Testis (tissue), 3 donors: Measurements from ENCODE around the gene GLI1. TPM values are rescaled to one million over a fixed set of nuclear protein-coding genes. Genes with fewer than 3 reads are reported as not detected.
"Not testable (repeated sequence)": the region's sequence is repeated elsewhere in the genome, so short reads cannot be mapped to it uniquely, and the experiment has no call there.

Experiments used
- DNase-seq: peaks from one replicate; pipeline ENCODE4 v3.0.0-alpha.2; 2019
- H3K27ac ChIP-seq, 2 donors: fragments of 200-600 bp; sonication (generic); one replicate each; pipeline ENCODE4 v1.5.1; 2019
- H3K27me3 ChIP-seq: fragments of 200-600 bp; sonication (generic); one replicate; pipeline ENCODE4 v1.5.1; 2019
- H3K36me3 ChIP-seq: fragments of 200-600 bp; sonication (generic); one replicate; pipeline ENCODE4 v1.5.1; 2017; ENCODE audit warnings: low read depth; ENCODE audit errors: missing control alignments
- H3K4me1 ChIP-seq: fragments of 200-600 bp; sonication (generic); one replicate; pipeline ENCODE4 v1.5.1; 2019
- H3K4me3 ChIP-seq, 2 donors: fragments of 200-600 bp; sonication (generic); one replicate each; pipeline ENCODE4 v1.5.1; 2017 to 2019
- H3K9me3 ChIP-seq: fragments of 200-600 bp; sonication (generic); one replicate; pipeline ENCODE4 v1.5.1; 2017
- POLR2A ChIP-seq: fragments of 450-650 bp; IDR thresholded peaks from one replicate; pipeline ENCODE4 v1.6.1; 2017; ENCODE audit warnings: antibody characterized with exemption, mild to moderate bottlenecking, moderate library complexity
- WGBS, 2 donors: methylation state at CpG; one replicate each; pipeline ENCODE4 v1.1.5; 2018; 5-methylcytosine and 5-hydroxymethylcytosine counted together
- intact Hi-C: fragments of 100-400 bp; cut with DNase I; formaldehyde crosslinking; loops from one replicate; pipeline ENCODE4 v1.15.1; 2023; ENCODE audit warnings: low total_unique reads
- polyA plus RNA-seq: library from polyadenylated mRNA; stranded (reverse); fragments of 350-450 nt; fragmentation: Illumina TruSeq; extraction: RNeasy Lipid Tissue Mini Kit (QIAGEN cat#74804); gene quantifications from one replicate; pipeline ENCODE4 v1.2.3, GENCODE V29; 2014; ENCODE audit warnings: low read depth, low replicate concordance; ENCODE audit not compliant: insufficient read depth
- total RNA-seq, 2 donors: library from RNA; depleted of rRNA; stranded (reverse); fragments of >200 nt; gene quantifications; one replicate each; pipeline ENCODE4 v1.2.3, GENCODE V29; 2016
- TF ChIP-seq, protein P1 (sequence below), 3 experiments: fragments of 450-650 bp in 2 of 3; fragments of 200-600 bp in 1 of 3; sonication (generic) in 1 of 3; IDR thresholded peaks; one replicate each; pipeline ENCODE4 v1.5.1; 2016 to 2019; ENCODE audit warnings: antibody characterized with exemption in 3 of 3, mild to moderate bottlenecking in 2 of 3, moderate library complexity in 1 of 3

The GLI1 gene
- total and polyA plus RNA-seq, 3 donors from 2014 or later: 8.3 to 18.0 (median 9.3) TPM

DNA sequence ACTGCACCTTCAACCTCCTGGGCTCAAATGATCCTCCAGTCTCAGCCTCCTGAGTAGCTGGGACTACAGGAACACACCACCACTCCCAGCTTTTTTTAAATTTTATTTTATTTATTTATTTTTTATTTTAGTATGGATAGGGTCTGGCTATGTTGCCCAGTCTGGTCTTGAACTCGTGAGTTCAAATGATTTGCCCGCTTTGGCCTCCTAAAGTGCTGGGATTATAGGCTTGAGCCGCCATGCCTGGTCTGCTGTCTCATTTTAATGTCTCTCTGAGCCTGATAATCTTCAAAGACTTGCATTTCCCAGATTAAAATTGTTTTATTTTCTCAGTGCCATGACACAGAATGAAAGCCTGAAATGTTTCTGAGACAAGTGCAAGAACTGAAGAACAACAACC lies 26.2 kb upstream of the GLI1 start:
- DNase-seq: no peak
- Histone ChIP-seq H3K4me1 (peaks cover 8% of the 10 kb centered on the region), H3K27me3 (no peaks in the 10 kb centered on the region), H3K36me3 (no peaks in the 10 kb centered on the region), H3K9me3 (no peaks in the 10 kb centered on the region), H3K27ac (no peak overlapping the region), H3K4me3 (no peak overlapping the region)
- no peak for TF ChIP-seq POLR2A
- TF ChIP-seq, protein P1, sequence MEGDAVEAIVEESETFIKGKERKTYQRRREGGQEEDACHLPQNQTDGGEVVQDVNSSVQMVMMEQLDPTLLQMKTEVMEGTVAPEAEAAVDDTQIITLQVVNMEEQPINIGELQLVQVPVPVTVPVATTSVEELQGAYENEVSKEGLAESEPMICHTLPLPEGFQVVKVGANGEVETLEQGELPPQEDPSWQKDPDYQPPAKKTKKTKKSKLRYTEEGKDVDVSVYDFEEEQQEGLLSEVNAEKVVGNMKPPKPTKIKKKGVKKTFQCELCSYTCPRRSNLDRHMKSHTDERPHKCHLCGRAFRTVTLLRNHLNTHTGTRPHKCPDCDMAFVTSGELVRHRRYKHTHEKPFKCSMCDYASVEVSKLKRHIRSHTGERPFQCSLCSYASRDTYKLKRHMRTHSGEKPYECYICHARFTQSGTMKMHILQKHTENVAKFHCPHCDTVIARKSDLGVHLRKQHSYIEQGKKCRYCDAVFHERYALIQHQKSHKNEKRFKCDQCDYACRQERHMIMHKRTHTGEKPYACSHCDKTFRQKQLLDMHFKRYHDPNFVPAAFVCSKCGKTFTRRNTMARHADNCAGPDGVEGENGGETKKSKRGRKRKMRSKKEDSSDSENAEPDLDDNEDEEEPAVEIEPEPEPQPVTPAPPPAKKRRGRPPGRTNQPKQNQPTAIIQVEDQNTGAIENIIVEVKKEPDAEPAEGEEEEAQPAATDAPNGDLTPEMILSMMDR (IDR thresholded peaks at IDR 0.05): no peak
- 64 to 75% methylated on average over 3 of the region's 3 CpGs for WGBS, 2 donors
- intact Hi-C loops: no loop called here

DNA sequence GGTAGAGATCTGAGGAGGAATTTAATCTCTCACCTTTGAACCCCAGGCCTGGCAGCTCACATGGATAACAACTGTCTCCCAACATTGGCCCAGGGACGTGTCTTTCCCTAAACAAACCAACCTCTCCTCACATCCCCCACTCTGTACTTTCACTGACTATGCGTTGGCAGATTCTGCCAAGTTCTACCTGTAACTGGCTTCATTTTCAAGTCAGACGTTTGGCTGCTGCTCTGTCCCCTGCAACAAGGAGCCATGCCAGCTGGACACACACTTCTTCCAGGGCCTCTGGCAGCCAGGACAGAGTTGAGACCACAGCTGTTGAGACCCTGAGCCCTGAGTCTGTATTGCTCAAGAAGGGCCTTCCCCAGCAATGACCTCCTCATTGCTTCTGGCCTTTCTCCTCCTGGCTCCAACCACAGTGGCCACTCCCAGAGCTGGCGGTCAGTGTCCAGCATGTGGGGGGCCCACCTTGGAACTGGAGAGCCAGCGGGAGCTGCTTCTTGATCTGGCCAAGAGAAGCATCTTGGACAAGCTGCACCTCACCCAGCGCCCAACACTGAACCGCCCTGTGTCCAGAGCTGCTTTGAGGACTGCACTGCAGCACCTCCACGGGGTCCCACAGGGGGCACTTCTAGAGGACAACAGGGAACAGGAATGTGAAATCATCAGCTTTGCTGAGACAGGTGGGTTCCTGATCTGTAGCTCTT lies 24.9 kb upstream of the GLI1 start, which contains the start of gene INHBC:
Gene INHBC (plus strand): TSS at position 268 of the 707 bp plus-strand sequence. CDS start 103 bp downstream, at position 371.
- no peak for TF ChIP-seq POLR2A
- TF ChIP-seq, protein P1 (IDR thresholded peaks at IDR 0.05): no peak
- Histone ChIP-seq H3K27ac (no peak within 1 kb of the TSS), H3K36me3 (no peaks in the 10 kb centered on the region), H3K4me1 (no peaks in the 10 kb centered on the region), H3K9me3 (no peaks in the 10 kb centered on the region), H3K27me3 (no peaks in the 10 kb centered on the region), H3K4me3 (no peak within 1 kb of the TSS)
- intact Hi-C loops: no loop called here
- DNase-seq: no peak
- 69 to 70% methylated on average over 5 to 8 of the region's 8 CpGs for WGBS, 2 donors

DNA sequence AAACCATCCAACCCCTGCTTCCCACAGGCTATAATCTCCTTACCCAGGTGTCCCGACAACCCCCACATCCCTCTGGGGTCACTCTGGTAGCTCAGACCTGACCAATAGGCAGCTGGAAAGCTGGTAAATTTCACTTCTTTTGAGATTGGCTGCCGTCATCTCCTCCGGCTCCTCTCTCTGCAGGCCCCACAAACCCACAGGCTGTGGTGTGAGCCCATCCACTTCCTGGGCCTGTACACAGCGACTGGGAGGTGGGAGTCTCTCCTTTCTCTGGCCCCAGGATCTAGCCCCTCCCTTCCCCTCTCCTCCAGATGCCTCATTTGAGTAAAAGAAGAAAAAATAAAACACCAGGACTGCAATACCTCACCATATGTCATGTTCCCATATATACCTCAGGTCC lies 24.3 kb upstream of the GLI1 start:
- H3K36me3 ChIP-seq: no peaks in the 10 kb centered on the region
- 67 to 71% methylated on average over 4 of the region's 4 CpGs for WGBS, 2 donors
- H3K9me3 ChIP-seq: no peaks in the 10 kb centered on the region
- no peak overlapping the region for H3K4me3 ChIP-seq
- intact Hi-C loops: no loop called here
- no peak overlapping the region for H3K27ac ChIP-seq
- no peaks in the 10 kb centered on the region for H3K27me3 ChIP-seq
- DNase-seq: no peak
- TF ChIP-seq, protein P1 (IDR thresholded peaks at IDR 0.05): no peak
- TF ChIP-seq POLR2A: no peak
- no peaks in the 10 kb centered on the region for H3K4me1 ChIP-seq

DNA sequence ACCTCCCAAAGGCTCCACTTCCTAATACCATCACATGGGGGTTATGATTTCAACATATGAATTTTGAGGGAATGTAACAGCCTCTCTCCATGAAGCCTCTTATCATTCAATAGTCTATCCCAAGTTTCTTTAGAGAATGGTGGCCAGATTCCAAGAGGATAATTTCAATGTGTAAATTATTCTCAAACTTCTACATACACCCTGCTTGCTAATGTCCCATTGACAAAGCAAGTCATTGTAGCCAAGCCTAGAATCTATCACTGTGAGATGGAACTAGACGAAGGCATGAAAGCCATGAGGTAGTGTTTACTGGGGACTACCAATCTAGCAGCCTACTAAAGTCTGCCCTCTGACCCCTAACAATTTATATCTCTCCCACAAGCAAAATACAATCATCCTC lies 21.2 kb upstream of the GLI1 start:
- Histone ChIP-seq H3K4me3 (no peak overlapping the region), H3K27me3 (no peaks in the 10 kb centered on the region), H3K4me1 (no peaks in the 10 kb centered on the region), H3K27ac (no peak overlapping the region), H3K9me3 (no peaks in the 10 kb centered on the region), H3K36me3 (no peaks in the 10 kb centered on the region)
- TF ChIP-seq POLR2A: no peak
- TF ChIP-seq, protein P1 (IDR thresholded peaks at IDR 0.05): no peak
- intact Hi-C loops: no loop called here
- DNase-seq: no peak
- 93 to 100% methylated on average over 1 of the region's 1 CpG for WGBS, 2 donors

DNA sequence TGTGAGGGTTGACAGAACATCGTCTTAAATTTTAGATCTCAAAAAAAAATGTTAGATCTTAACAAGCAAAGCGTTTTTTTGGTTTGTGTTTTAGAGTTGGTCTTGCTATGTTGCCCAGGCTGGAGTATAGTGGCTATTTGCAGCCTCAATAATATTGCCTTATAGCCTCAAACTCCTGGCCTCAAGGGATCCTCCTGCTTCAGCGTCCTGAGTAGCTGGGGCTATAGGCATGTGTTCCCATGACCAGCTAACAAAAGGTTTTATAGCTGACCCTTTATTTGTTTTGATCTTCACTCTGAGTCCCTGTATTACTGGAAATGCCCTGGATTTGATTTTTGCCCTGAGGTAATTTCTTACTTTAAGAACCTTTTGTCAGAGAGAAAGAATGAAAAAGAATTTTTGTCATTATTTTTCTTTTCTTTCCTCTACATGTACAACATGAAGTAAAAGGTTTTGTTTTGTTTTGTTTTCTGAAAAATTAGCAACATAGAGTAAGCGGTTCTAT lies 19.8 kb upstream of the GLI1 start:
- intact Hi-C loops: no loop called here

DNA sequence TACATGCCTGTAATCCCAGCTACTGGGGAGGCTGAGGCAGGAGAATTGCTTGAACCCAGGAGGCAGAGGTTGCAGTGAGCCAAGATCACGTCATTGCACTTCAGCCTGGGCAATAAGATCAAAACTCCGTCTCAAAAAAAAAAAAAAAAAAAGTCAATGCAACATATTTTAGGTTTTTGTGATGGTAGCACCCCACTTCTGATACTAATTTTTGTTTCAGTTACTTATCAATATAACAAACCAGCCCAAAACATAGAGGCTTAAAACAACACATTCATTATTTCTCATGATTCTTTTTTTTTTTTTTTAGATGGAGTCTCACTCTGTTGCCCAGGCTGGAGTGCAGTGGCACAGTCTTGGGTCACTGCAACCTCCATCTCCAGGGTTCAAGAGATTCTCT lies 18.2 kb upstream of the GLI1 start:
- 86 to 95% methylated on average over 2 of the region's 2 CpGs for WGBS, 2 donors

More for the DNA sequence above, 19.8 kb upstream of the GLI1 start:
- Histone ChIP-seq H3K4me1 (no peaks in the 10 kb centered on the region), H3K36me3 (no peaks in the 10 kb centered on the region), H3K27me3 (no peaks in the 10 kb centered on the region), H3K9me3 (no peaks in the 10 kb centered on the region), H3K4me3 (no peak overlapping the region), H3K27ac (no peak overlapping the region)
- TF ChIP-seq, protein P1 (IDR thresholded peaks at IDR 0.05): no peak
- no peak for TF ChIP-seq POLR2A
- 84 to 87% methylated on average over 4 of the region's 4 CpGs for WGBS, 2 donors
- no peak for DNase-seq

More for the DNA sequence above, 18.2 kb upstream of the GLI1 start:
- H3K9me3 ChIP-seq, H3K4me1 ChIP-seq, H3K27ac ChIP-seq, H3K36me3 ChIP-seq, DNase-seq, H3K4me3 ChIP-seq, intact Hi-C loops, H3K27me3 ChIP-seq: not testable (repeated sequence)
